HG03521 (cell line): ENCODE data around the gene ADIRF.

Experiments
- ATAC-seq: cut with Tn5 transposase; IDR thresholded peaks from one replicate; pipeline ENCODE4 v1.9.1; 2021; ENCODE audit warnings: mild to moderate bottlenecking, moderate library complexity; ENCODE audit not compliant: unreplicated experiment

The ADIRF gene

DNA sequence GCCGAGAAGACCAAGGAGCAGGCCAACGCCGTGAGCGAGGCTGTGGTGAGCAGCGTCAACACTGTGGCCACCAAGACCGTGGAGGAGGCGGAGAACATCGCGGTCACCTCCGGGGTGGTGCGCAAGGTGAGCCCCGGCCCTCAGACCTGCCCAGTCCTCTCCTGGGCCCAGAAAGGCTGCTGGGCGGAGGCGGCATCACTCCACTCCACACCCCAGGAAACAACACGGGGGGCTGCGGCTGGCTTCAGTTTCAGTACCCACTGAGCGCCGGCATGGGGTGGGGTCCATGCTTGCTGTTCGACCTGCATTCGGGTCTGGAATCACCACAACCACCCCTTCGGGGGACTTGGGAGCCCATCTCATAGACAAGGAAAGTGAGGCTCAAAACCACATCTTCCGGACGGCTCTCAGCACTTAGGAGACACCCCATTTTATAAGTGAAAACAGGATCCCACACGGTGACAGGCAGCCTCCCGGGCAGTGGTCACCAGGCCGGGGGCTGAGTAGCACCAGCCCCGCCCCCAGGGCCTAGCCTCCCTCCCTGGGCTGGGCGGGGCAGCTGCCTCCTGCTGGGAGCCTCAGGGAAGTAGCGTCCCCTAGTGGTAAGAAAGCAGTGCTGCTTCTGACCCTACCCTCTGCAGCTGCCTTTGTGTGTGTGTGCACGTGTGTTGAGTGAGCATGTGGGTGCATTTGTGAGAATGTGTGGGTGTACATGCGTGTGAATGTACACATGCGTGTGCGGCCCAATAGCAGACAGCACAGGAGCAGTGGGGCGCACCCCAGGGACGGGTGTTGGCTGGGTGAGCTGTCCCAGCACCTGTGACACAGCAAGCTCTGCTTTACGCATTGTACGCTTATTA lies 8.0 kb upstream of the ADIRF start:
- ATAC-seq = peak; percentile 63

DNA sequence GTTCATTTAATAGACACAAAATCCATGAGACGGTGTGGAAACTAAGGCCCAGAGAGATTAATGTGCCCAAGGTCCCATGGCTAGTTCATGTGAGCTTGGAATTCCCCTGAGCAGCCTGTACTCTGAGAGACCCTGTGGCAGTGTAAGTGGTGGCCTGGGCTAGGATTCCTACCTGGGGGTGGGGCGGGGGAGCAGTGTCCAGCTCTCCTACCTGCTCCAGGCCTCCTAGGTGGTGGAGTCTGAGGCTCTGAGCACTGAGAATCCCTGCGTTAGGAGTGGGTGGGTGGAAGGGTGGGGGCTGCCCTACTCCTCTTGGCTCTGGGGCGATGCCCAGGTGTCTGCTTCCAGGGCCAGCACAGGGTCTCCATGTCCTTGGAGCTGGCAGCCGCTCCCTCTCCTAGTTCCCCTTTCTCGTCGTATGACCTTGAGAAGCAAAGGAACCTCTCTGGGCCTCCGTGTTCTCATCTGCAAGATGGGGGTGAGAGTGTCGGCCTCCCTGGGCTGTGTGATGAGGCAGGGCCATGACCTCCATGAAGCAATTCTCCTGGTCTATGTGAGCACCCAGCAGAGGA lies 7.3 kb upstream of the ADIRF start:
- ATAC-seq = no peak

DNA sequence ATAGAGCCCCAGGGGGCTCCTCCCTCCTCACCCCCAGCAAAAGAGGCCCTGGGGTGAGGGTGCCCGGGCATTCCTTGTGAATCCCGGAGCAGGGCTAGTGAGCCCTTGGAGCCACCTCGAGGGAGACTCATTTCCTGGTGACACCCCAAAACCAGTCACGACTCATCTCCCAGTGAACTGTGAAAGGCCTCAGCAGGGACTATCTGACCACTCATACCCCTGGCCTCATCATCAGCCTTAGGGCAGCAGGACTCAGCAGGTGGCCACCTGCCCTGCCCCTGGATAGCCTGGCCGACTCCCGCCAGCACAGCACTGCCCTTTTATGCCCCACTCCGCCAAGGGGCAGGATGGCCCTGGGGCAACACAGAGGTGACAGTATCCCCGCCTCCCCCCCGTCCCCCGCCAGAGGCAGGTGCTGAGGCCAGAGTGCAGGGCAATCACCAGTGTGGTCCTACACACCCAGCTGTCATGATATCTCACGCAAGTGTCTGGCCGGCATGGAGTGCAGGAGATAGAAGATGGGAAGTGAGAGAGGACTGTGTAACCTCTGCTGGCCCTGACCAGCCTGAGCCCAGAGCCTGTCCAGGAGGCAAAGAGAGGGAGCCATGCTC lies 6.7 kb upstream of the ADIRF start:
- ATAC-seq = no peak

DNA sequence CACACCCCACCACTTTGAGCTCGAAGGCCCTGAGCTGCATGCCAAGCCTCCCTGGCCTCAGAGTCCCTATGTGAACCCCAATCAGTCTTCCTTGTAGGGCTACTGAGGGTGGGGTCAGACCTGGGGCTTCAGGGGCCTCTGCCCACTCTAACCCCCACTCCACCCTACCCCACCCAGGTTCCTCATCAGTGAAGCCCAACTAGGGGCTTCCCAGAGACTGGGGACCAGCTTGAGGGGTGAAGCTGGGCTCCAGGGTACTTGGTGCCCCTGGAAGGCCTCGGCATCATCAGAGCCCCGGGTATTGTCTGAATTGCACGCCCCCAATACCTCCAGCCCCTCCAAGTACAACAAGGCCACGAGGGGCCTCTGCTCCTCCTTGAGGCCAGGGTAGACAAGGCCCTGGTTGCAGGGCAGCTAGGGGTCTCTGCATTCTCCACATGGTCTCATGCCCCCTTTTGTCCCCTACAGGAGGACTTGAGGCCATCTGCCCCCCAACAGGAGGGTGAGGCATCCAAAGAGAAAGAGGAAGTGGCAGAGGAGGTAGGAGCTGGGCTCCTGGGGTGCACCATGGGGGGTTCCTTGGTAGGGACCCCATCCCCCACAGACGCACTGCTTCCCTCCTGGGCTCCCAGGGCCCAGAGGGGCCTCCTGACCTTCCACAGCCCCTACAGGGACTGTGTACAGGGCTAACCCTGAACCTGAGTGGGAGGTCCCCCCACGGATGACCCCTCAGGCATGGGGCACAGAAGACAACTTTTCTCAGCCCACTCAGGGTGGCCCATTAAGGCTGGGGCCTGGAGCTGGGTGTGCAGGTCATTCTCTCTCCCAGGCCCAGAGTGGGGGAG lies 5.9 kb upstream of the ADIRF start:
- ATAC-seq = no peak

DNA sequence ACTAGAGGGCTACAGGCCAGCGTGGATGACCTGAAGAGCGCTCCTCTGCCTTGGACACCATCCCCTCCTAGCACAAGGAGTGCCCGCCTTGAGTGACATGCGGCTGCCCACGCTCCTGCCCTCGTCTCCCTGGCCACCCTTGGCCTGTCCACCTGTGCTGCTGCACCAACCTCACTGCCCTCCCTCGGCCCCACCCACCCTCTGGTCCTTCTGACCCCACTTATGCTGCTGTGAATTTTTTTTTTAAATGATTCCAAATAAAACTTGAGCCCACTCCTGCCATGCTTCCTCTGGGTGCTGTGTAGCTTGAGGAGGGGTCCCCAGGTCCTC lies 5.3 kb upstream of the ADIRF start:
- ATAC-seq = no peak

DNA sequence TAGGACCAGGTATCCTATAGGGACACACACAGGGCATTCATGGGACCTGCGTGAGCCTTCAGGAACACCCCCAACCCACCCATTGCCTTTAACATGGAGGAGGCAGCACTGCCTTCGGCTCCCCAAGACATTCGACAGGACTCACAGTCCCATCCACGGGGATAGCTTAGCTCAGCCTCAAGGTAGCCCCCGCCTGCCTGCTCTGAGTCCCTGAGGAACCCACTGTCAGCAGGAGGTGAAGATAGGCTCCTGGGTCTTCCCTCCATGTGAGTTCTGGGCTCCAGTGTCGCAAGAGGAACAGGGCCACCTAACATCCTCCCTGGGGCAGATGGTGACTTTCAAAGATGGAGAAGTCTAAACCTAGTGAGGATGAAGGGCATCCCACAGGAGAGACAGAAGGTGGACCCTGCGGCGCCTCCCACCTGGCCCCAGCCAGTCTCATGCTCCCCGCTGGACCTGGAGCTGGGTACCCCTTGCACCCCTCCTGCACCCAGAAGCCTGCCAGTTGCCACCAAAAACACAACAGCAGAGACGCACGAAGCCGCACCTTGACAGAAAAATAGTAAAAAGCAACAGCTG lies 4.9 kb upstream of the ADIRF start:
- no peak for ATAC-seq

DNA sequence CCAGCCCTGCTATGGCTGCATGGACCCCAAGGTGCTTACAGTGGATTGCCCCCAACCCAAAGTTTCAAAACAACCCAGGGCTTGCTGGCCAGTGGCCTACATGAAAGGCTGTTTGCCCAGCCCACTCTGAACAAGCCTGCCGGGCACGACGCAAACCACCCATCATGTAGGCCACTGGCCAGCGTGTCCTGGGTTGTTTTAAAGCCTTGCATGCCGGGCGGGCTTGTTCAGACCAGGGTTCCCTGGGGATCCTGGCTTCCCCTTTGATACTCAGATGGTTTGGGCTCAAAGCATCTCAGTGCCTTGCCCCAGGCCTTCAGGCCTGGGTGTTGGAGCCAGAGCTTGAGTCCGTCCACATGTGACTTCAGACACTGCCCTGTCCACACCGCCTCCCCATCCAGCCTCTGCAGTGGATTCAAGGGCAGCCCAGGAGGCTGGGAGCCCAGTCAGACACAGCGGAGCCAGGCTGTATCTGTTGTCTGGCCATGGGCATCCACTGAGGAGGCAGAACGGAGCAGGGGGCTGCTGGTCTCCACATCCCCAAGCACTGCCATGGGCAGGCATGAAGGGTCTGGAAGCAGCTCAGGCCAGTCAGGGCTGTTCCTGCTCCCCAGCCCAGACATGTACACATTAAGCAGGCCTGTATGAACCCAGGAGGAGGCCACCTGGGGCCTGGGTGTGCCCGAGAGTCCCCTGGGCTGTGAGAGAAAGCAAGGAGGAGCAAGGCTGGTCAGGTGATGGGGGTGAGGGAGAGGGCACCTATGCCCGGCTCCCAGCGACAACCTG lies 4.0 kb upstream of the ADIRF start:
- no peak for ATAC-seq

DNA sequence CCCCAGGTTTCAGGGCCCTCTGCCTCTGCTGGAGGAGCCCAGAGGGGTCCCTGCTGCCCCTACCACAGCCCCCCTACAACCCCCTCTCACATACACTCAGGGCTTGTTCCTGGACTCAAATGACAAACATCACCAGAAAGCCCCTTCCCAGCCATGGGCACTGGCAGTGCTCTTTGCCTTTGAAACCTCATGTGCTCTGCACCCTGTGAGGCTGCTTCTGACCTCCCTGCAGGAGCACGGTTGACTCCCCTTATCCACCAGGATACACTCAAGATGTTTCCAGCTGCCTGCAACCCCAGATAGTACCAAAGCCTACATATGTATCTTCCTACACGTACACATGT lies 3.5 kb upstream of the ADIRF start:
- ATAC-seq = no peak

DNA sequence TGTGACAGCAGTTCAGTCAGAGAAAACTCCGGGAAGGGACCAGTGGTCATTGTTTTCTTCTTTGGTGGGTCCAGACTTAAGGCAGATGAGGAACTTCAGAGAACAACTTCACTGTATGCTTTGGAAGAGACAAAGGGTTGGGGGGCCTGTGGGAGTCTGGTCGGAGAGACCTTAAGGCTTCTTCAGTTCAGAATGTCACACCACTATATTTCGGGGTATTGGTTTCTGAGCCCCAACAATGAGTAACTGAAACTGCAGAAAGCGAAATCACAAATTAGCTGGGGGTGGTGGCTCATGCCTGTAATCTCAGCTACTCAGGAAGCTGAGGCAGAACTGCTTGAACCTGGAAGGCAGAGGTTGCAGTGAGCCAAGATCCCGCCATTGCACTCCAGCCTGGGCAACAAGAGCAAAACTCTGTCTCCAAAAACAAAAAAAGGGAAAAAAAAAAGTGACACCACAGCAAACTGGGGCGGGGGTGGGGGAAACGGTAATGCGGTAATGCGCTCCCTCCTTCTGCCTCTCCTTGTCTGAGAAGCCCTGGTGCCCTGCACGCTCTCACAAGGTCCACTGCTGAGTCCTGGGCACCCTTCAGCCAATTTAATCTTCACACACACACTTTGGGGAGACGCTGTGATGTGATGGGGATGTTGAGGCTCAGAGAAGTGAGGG lies 2.2 kb upstream of the ADIRF start:
- no peak for ATAC-seq

DNA sequence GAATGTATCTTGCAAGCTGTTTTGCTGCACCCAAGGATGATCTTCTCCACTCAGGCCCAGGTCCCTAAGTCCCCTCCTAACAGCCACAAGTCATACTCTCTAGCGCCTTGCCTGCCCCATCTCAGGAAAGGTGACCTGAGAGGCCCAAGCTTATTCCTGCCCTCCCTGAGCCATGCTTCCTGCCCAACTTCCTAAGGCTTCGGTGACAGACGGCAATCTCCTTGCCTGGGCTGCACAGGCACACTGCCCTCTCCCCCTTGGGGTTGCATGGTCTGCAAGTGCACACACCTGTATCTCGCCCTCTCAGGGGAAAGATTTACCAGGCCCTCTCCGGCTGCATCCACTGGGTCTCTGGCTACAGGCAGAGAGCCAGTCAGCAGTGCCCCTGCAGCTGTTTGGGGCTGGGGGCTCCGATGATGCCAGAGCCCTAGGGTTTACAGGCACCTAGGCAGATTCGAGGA lies 771 bp upstream of the ADIRF start:
- no peak for ATAC-seq

DNA sequence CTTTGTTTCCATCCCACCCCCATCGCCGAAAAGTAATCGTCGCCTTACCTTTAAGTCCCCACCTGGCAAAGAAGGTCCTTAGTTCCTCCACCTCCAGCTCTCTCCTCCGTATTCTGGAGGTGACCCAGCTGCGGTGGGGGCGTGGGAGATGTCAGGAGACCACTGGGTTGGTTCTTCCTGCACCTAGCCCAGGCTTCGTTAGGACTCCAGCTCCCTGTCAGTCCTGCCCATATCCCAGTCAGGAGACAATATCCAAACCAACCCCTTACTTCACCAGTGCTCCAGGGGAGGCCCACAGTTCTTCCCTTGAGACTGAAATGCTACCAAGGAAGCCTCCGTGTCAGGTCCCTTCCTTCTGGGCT lies 693 bp downstream of the ADIRF start:
- no peak for ATAC-seq

DNA sequence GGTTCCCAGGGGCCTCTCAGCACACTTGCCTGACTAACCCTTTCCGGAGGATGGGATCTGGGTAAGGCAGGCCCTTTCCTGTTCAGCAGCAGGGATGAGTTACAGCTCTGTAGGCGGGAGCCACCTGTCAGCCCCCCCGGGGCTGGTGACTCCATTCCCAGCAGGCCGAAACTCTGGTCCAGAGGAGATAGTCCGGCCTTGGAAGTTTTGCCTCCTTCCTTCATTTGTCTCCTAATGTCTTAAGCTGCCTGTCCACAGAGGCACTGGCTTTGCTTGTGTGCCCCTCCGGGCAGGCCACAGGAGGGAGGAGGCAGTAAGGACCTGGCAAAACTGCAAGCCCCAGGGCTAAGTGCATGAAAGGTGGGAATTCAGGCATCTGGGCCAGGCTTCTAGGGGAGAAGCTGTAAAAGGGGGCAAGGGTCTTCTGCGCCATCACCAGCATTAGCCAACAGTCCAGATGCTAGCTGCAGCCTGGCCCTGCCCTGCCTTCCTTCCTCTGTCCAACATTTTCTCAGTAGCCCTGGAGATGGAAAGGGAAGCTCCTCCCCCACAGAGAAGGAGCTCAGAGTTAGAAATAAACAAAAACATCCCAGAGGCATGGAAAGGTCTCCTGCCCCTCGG lies 1.2 kb downstream of the ADIRF start:
- ATAC-seq = no peak

DNA sequence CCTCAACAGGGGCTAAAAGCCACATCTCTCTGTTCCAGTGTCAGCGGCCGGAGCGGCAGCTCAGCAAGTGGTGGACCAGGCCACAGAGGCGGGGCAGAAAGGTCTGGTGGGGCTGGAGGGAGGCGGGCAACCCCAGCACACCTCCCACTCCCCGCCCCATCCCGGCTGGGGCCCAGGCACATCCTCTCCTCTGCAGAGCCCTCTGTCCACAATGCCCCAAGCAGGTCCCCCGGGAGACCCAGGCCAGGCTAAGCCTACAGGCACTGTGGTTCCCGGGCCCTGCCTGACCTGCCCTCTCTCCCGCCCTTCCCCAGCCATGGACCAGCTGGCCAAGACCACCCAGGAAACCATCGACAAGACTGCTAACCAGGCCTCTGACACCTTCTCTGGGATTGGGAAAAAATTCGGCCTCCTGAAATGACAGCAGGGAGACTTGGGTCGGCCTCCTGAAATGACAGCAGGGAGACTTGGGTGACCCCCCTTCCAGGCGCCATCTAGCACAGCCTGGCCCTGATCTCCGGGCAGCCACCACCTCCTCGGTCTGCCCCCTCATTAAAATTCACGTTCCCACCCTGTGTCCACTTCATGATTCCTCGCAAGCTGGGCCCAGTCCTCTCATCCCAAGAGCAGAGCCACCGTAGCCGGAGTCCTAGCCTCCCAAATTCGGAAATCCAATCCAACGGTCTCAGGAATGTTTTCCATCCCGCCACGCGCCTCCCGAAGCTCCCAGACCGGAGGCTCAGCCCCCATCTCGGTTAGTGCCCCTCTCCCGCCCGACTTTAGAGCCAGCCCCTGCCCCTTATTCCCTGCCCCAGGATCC lies 2.1 kb downstream of the ADIRF start:
- ATAC-seq = no peak

DNA sequence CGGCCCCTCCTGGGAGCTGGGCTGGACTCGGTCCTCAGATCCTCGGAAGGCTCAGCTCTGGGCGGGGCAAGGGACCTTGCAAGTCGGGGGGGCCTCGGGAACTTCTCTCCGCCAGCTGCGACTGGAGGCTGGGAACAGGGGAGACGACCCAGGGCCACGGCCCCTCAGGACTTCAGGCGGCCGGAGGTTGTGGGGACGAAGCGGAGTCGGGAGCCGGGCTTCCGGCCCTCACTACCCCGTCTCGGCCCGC lies 2.6 kb downstream of the ADIRF start:
- no peak for ATAC-seq

DNA sequence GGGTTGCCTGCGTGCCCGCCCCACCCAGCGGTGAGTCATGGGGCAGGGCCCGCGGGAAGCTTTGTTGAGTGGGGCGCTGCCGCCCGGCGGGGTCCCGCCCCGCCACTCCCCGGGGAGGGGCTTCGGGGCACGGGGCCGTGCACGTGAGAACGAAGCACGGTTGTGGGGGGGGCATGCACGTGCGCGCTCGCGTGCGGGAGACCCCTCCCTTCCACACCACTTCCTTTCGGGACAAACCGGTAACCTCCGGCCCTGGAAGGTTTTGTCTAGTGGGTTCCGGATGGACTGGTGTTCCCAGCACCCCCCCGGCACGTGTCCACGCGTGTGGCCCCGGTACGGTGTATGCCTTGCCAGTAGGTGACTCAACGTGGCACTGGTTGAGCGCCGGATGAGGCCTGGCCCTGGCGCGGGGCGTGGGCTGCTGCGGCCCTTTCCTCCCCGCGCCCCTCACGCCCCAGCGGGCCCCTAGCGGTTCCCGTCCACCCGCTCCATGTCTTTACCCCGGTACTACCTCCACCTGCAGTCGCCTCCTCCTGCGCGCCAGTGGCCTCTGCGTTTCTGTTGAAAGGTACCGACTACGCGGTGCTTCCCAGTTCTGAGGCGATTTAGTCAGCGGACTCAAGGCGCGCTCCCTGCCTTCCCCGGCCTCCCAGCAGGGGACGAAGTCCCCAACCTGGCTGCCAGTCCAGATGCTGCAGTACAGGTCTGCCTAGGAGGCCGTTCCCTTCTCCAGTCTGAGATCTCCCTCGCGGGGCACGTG lies 3.1 kb downstream of the ADIRF start:
- peak; percentile 67 for ATAC-seq

DNA sequence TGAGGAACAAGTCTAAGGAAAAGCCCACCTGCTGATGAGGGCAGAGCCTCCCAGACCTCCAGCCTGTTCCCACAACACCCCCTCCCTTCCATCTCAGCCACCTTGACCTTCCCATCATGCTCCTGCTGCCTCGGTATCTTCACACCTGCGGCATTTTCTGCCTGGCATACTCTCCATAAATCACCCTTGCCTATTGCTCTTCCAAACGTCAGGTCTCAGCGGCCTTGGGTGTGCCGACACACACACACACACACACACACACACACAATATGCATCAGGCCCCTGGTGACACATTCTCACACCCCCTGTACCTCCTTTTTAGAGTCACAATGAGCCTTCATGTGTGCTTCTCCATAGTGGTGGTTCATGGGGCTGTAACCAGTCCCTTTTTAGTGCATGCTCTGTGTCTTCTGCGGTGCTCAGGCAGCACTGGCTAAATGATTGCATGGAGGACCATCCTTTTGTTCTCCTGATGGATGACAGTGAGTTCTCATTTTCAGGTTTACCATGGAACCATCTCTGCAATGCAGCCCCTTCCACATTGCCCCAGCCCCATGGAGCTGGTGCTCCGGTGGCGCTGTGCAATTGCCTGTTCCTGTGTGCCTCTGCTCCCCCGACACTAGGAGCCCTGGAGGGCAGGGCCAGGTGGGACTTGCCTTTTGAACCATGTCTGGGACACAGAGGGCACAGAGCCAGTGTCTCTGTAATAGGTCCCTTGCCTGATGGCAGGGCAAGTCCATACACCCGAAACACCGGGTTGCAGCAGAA lies 4.5 kb downstream of the ADIRF start:
- ATAC-seq = no peak

DNA sequence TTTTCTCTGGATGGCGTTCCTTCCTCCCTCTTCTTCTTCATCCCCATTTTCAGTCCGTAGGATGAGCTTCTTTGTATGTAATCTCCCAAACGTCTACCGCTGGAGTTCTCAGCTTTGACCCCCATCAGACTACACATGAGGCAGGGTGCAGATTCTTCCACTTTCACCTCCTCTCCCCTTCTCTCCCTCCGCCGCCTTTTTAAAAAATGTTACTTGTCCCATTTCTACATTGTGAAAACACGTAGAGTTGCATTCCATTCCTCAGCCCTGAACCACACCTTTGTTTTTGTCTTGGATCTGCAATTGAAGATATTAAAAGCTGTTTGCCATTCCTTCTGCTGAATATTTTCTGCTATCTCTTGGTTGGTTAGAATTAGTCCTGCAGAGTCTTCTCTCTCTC lies 6.2 kb downstream of the ADIRF start:
- no peak for ATAC-seq
